ENCODE results near the gene PBRM1. TPM values are rescaled to one million over a fixed set of nuclear protein-coding genes. Genes with fewer than 3 reads are reported as not detected.

The PBRM1 gene
- total RNA-seq, 1 experiment from 2014 or later = 24.5 TPM

GRCh38 chr3:52574056-52574965 lies 111.4 kb downstream of the PBRM1 start:
- DNase-seq (ENCODE audit: low read depth) = no peak

GRCh38 chr3:52572221-52572620 lies 113.5 kb downstream of the PBRM1 start:
- DNase-seq (ENCODE audit: low read depth) = no peak

- peak; percentile 17 for DNase-seq (ENCODE audit: low read depth)
Measured at GRCh38 chr3:52570076-52570475, 115.6 kb downstream of the PBRM1 start.

- peak; percentile 10 for DNase-seq (ENCODE audit: low read depth)
Measured at GRCh38 chr3:52568069-52568468, 117.6 kb downstream of the PBRM1 start.

- no peak for DNase-seq (ENCODE audit: low read depth)
Measured at GRCh38 chr3:52563984-52564383, 121.7 kb downstream of the PBRM1 start.

GRCh38 chr3:52561028-52561747 lies 124.5 kb downstream of the PBRM1 start:
- DNase-seq (ENCODE audit: low read depth) = peak; percentile 41

GRCh38 chr3:52558436-52558835 lies 127.3 kb downstream of the PBRM1 start:
- DNase-seq (ENCODE audit: low read depth) = no peak

- DNase-seq (ENCODE audit: low read depth) = no peak
Measured at GRCh38 chr3:52557011-52557960, 128.4 kb downstream of the PBRM1 start.

- no peak for DNase-seq (ENCODE audit: low read depth)
Measured at GRCh38 chr3:52555056-52555455, 130.7 kb downstream of the PBRM1 start.

- DNase-seq (ENCODE audit: low read depth) = no peak
Measured at GRCh38 chr3:52554026-52554755, 131.5 kb downstream of the PBRM1 start.

GRCh38 chr3:52552089-52552488 lies 133.6 kb downstream of the PBRM1 start:
- DNase-seq (ENCODE audit: low read depth) = no peak

GRCh38 chr3:52551118-52551517 lies 134.6 kb downstream of the PBRM1 start:
- no peak for DNase-seq (ENCODE audit: low read depth)

- no peak for DNase-seq (ENCODE audit: low read depth)
Measured at GRCh38 chr3:52547143-52547542, 138.6 kb downstream of the PBRM1 start.

- no peak for DNase-seq (ENCODE audit: low read depth)
Measured at GRCh38 chr3:52546111-52546901, 139.4 kb downstream of the PBRM1 start.

GRCh38 chr3:52544937-52545336 lies 140.8 kb downstream of the PBRM1 start:
- no peak for DNase-seq (ENCODE audit: low read depth)

GRCh38 chr3:52541050-52541449 lies 144.7 kb downstream of the PBRM1 start:
- DNase-seq (ENCODE audit: low read depth) = no peak

GRCh38 chr3:52539010-52539653 lies 146.6 kb downstream of the PBRM1 start:
- no peak for DNase-seq (ENCODE audit: low read depth)

GRCh38 chr3:52537726-52538421 lies 147.8 kb downstream of the PBRM1 start:
- no peak for DNase-seq (ENCODE audit: low read depth)

- DNase-seq (ENCODE audit: low read depth) = no peak
Measured at GRCh38 chr3:52537165-52537620, 148.5 kb downstream of the PBRM1 start.
